Measurements from ENCODE around the gene RBM22.

The RBM22 gene

GRCh38 chr5:150650021-150651006, 50.5 kb downstream of the RBM22 start:
- CTCF ChIA-PET = interaction anchor here (1.3 kb wide), 1 partner anchor 90 kb away, joined by 3 read pairs; no protein-coding TSS in a partner anchor
- TF ChIP-seq CTCF (conservative IDR thresholded peaks at IDR 0.05; ENCODE audit: low read depth) = no peak
- no peak for DNase-seq (ENCODE audit: low spot score)
- no peak overlapping the region for H3K27ac ChIP-seq
- POLR2A ChIA-PET (ENCODE audit: low non-redundant PET) = no interaction called here

GRCh38 chr5:150649108-150650020, 51.5 kb downstream of the RBM22 start:
- ChIA-PET CTCF (interaction anchor here (0.6 to 1.3 kb wide), 2 partner anchors 89 to 92 kb away, joined by 3 to 4 read pairs; no protein-coding TSS in a partner anchor), POLR2A (ENCODE audit: low non-redundant PET) (no interaction called here)
- no peak overlapping the region for H3K27ac ChIP-seq
- DNase-seq (ENCODE audit: low spot score) = no peak
- no peak for TF ChIP-seq CTCF (conservative IDR thresholded peaks at IDR 0.05; ENCODE audit: low read depth)

- CTCF ChIA-PET = interaction anchor here (0.6 kb wide), 1 partner anchor 91 kb away, joined by 4 read pairs; no protein-coding TSS in a partner anchor
- no peak for TF ChIP-seq CTCF (conservative IDR thresholded peaks at IDR 0.05; ENCODE audit: low read depth)
- no peak for DNase-seq (ENCODE audit: low spot score)
- POLR2A ChIA-PET (ENCODE audit: low non-redundant PET) = no interaction called here
- no peak overlapping the region for H3K27ac ChIP-seq
Measured at GRCh38 chr5:150648294-150649107, 52.4 kb downstream of the RBM22 start.

GRCh38 chr5:150647275-150648251, 53.3 kb downstream of the RBM22 start:
- DNase-seq (ENCODE audit: low spot score) = no peak
- ChIA-PET CTCF (interaction anchor here (1.0 kb wide), 1 partner anchor 14 kb away, joined by 4 read pairs; no protein-coding TSS in a partner anchor), POLR2A (ENCODE audit: low non-redundant PET) (no interaction called here)
- no peak overlapping the region for H3K27ac ChIP-seq
- TF ChIP-seq CTCF (conservative IDR thresholded peaks at IDR 0.05; ENCODE audit: low read depth) = no peak

- CTCF ChIA-PET = interaction anchor here (0.5 to 1.6 kb wide), 3 partner anchors 11 to 186 kb away, joined by 3 to 4 read pairs (median 3); no protein-coding TSS in a partner anchor
- DNase-seq (ENCODE audit: low spot score) = peak; percentile 44
- TF ChIP-seq CTCF (conservative IDR thresholded peaks at IDR 0.05; ENCODE audit: low read depth) = no peak
- POLR2A ChIA-PET (ENCODE audit: low non-redundant PET) = no interaction called here
- peak overlapping the region; percentile 63 for H3K27ac ChIP-seq
Measured at GRCh38 chr5:150645070-150645700, 55.7 kb downstream of the RBM22 start.
